A549 (cell line): ENCODE measurements around the gene LENG8. TPM values are rescaled to one million over a fixed set of nuclear protein-coding genes. Genes with fewer than 3 reads are reported as not detected.

Experiments used
- ATAC-seq, 2 experiments: fragments of 200-7000 bp in 1 of 2; fragments of >200 bp in 1 of 2; cut with Nextera tagmentation in 1 of 2; cut with Tn5 transposase in 1 of 2; 3 replicates each; pipeline versions ENCODE4 v1.8.0 to v1.9.1; 2018 to 2020; ENCODE audit warnings: mild to moderate bottlenecking in 1 of 2, moderate library complexity in 1 of 2
- CTCF ChIA-PET: fragments of 300-600 bp; sonication (Branson Sonifier 250); formaldehyde crosslinking; extraction: SDS; loops from one replicate; lab custom pipeline; 2021; ENCODE audit warnings: antibody characterized with exemption, inconsistent platforms; lab: Yijun Ruan, JAX
- POLR2A ChIA-PET: fragments of 350-600 bp; formaldehyde crosslinking; extraction: SDS; loops from one replicate; lab custom pipeline; 2021; ENCODE audit warnings: antibody characterized with exemption, inconsistent platforms; lab: Yijun Ruan, JAX
- DNase-seq, 2 experiments: peaks; one replicate each; pipeline versions ENCODE4 v3.0.0 to v3.0.0-alpha.2; 2011 to 2016; ENCODE audit warnings: low read depth in 1 of 2, low spot score in 1 of 2
- FAIRE-seq: peaks from 2 replicates; lab custom pipeline; 2011; peaks lifted over from hg19 to GRCh38; lab: Jason Lieb, UNC
- H3K27ac ChIP-seq, 2 experiments: fragments of >200 bp; sonication (Bioruptor Twin); formaldehyde crosslinking; 3 replicates each; pipeline ENCODE4 v1.5.1; 2016 to 2017
- H3K4me1 ChIP-seq: fragments of >200 bp; sonication (Bioruptor Twin); formaldehyde crosslinking; 3 replicates; pipeline ENCODE4 v1.6.1; 2016
- H3K4me2 ChIP-seq: fragments of >200 bp; sonication (Bioruptor Twin); formaldehyde crosslinking; 3 replicates; pipeline ENCODE4 v1.6.1; 2016
- H3K4me3 ChIP-seq: fragments of >200 bp; sonication (Bioruptor Twin); formaldehyde crosslinking; 3 replicates; pipeline ENCODE4 v1.5.1; 2016
- H3K9me3 ChIP-seq: fragments of >200 bp; sonication (Bioruptor Twin); formaldehyde crosslinking; 3 replicates; pipeline ENCODE4 v1.6.1; 2016
- CBX8 ChIP-seq: fragments of 200-600 bp; sonication (generic); IDR thresholded peaks from 2 replicates; pipeline ENCODE4 v1.6.1; 2016
- CTCF ChIP-seq: fragments of >200 bp; sonication (Bioruptor Twin); formaldehyde crosslinking; IDR thresholded peaks from 3 replicates; pipeline ENCODE4 v1.5.1; 2016
- E2F6 ChIP-seq: IDR thresholded peaks from 2 replicates; pipeline ENCODE4 v1.6.1; 2012; ENCODE audit warnings: low read depth, borderline replicate concordance
- EHMT2 ChIP-seq: fragments of 200-600 bp; sonication (generic); IDR thresholded peaks from 2 replicates; pipeline ENCODE4 v1.6.1; 2016; ENCODE audit warnings: antibody characterized with exemption, low read depth, mild to moderate bottlenecking, moderate library complexity
- ELK1 ChIP-seq: fragments of 150-350 bp; IDR thresholded peaks from 2 replicates; pipeline ENCODE4 v1.6.1; 2014; ENCODE audit warnings: low read depth, mild to moderate bottlenecking, low read length
- NR3C1 ChIP-seq: fragments of >200 bp; sonication (Bioruptor Twin); formaldehyde crosslinking; IDR thresholded peaks from 3 replicates; pipeline ENCODE4 v1.6.1; 2017
- PHF8 ChIP-seq: fragments of 200-600 bp; sonication (generic); IDR thresholded peaks from 2 replicates; pipeline ENCODE4 v1.6.1; 2016; ENCODE audit warnings: low read depth, mild to moderate bottlenecking, antibody characterized with exemption, moderate library complexity, borderline replicate concordance
- POLR2A ChIP-seq: IDR thresholded peaks from 2 replicates; pipeline ENCODE4 v1.6.1; 2012; ENCODE audit warnings: mild to moderate bottlenecking, low read length
- RAD21 ChIP-seq, 2 experiments: fragments of >200 bp in 1 of 2; sonication (Bioruptor Twin) in 1 of 2; formaldehyde crosslinking in 1 of 2; IDR thresholded peaks in 1 of 2; conservative IDR thresholded peaks in 1 of 2; 2 replicates in 1 of 2; 3 replicates in 1 of 2; pipeline ENCODE4 v1.6.1; 2012 to 2018; ENCODE audit warnings: inconsistent platforms in 1 of 2
- RCOR1 ChIP-seq: fragments of 150-350 bp; IDR thresholded peaks from 2 replicates; pipeline ENCODE4 v1.6.1; 2014; ENCODE audit warnings: antibody characterized with exemption, low read length, low read depth
- RFX5 ChIP-seq: fragments of 450-650 bp; IDR thresholded peaks from 2 replicates; pipeline ENCODE4 v1.7.1; 2014; ENCODE audit warnings: antibody characterized with exemption, mild to moderate bottlenecking, moderate library complexity
- SREBF2 ChIP-seq: fragments of 450-650 bp; IDR thresholded peaks from 2 replicates; pipeline ENCODE4 v1.6.1; 2014; ENCODE audit warnings: mild to moderate bottlenecking, moderate library complexity
- ZSCAN20 ChIP-seq: fragments of 250-450 bp; sonication (Bioruptor Pico); IDR thresholded peaks from 2 replicates; pipeline ENCODE4 v1.8.0; 2022; ENCODE audit warnings: mild to moderate bottlenecking, moderate library complexity
- WGBS: methylation state at CpG from one replicate; pipeline ENCODE4 v1.1.6; 2017; ENCODE audit errors: missing lambda C conversion rate; 5-methylcytosine and 5-hydroxymethylcytosine counted together
- polyA plus RNA-seq, 4 experiments: library from polyadenylated mRNA; depleted of rRNA in 3 of 4; stranded (reverse); fragments of >200 nt; fragmentation: RNase III in 1 of 4; extraction: RNeasy Plus Mini Kit Qiagen cat#74134 plus additional on column Dnase treatment in 1 of 4; gene quantifications; 2 replicates in 3 of 4; 3 replicates in 1 of 4; pipeline ENCODE4 v1.2.3, GENCODE V29; 2011 to 2017

LENG8 gene
- polyA plus RNA-seq, 2 of the 4 experiments (the other 2 are of a cell fraction): 30.6 to 140 TPM

- TF ChIP-seq PHF8: no peak
- TF ChIP-seq RFX5: no peak
Measured at GRCh38 chr19:54477650-54478049, 28.7 kb downstream of the LENG8 start (continued).

- 19% methylated on average over 10 of the region's 10 CpGs for WGBS
- Histone ChIP-seq H3K9me3 (no peaks in the 10 kb centered on the region), H3K4me3 (no peak overlapping the region), H3K27ac (no peak overlapping the region), H3K4me1 (no peaks in the 10 kb centered on the region), H3K4me2 (no peak overlapping the region)
- peak; percentile 23 for FAIRE-seq
- CTCF ChIA-PET: interaction anchor here (0.6 to 5.9 kb wide), 34 partner anchors 9 to 1025 kb away, joined by 3 to 51 read pairs (median 4); partner anchors contain the start of genes LENG9 and SYT5
- peak; percentile 70 to 73 for ATAC-seq
- DNase-seq: peak in 1 of 2 experiments; percentile 73
- POLR2A ChIA-PET: interaction anchor here (0.7 kb wide), 1 partner anchor 49 kb away, joined by 5 read pairs; no protein-coding TSS in a partner anchor
- TF ChIP-seq RAD21 (conservative IDR thresholded peaks at IDR 0.05 in 1 of 2, IDR thresholded peaks at IDR 0.05 in 1 of 2) (peak; percentile 68 to 73), CTCF (peak; percentile 77), ZSCAN20 (CRISPR knock-in tag) (no peak), CBX8 (no peak)
Measured at GRCh38 chr19:54478677-54479266, 29.8 kb downstream of the LENG8 start.

- TF ChIP-seq SREBF2: no peak
- no peak for TF ChIP-seq CTCF
- TF ChIP-seq E2F6: no peak
- no peak for TF ChIP-seq EHMT2
- TF ChIP-seq NR3C1: no peak
- no peak for TF ChIP-seq RCOR1
- no peak for TF ChIP-seq ELK1
- no peak for TF ChIP-seq POLR2A
- no peak for DNase-seq
Measured at GRCh38 chr19:54480051-54480450, 31.1 kb downstream of the LENG8 start.

More at GRCh38 chr19:54480051-54480450, 31.1 kb downstream of the LENG8 start:
- Histone ChIP-seq H3K4me3 (no peak overlapping the region), H3K9me3 (no peaks in the 10 kb centered on the region), H3K27ac (no peak overlapping the region), H3K4me1 (no peaks in the 10 kb centered on the region), H3K4me2 (no peak overlapping the region)
- CTCF ChIA-PET: interaction anchor here (1.1 to 5.9 kb wide), 17 partner anchors 9 to 1024 kb away, joined by 3 to 51 read pairs (median 5); partner anchors contain the start of gene LENG9
- 30% methylated on average over 2 of the region's 2 CpGs for WGBS
- POLR2A ChIA-PET: no interaction called here
- no peak for ATAC-seq
- no peak for FAIRE-seq
